GM12878 (cell line): Measurements from ENCODE around the gene ADPRM. TPM values are rescaled to one million over a fixed set of nuclear protein-coding genes. Genes with fewer than 3 reads are reported as not detected.

Experiments
- ATAC-seq: fragments of 200-7000 bp; cut with Tn5 transposase; 3 replicates; pipeline ENCODE4 v1.9.1; 2020; ENCODE audit warnings: mild to moderate bottlenecking, moderate library complexity
- BruUV-seq: library from RNA; stranded (reverse); fragments of 400-500 nt; replicated peaks from 2 replicates; lab custom pipeline; 2021; lab: Mats Ljungman, UMichigan
- CTCF ChIA-PET: fragments of 300-600 bp; sonication (Branson Sonifier 250); formaldehyde crosslinking; extraction: SDS; loops from one replicate; lab custom pipeline; 2021; ENCODE audit warnings: inconsistent platforms; lab: Yijun Ruan, JAX
- POLR2A ChIA-PET: fragments of 350-600 bp; formaldehyde crosslinking; extraction: SDS; loops from one replicate; lab custom pipeline; 2021; ENCODE audit warnings: inconsistent platforms; lab: Charles Lee
- RAD21 ChIA-PET: fragments of 300-600 bp; sonication (Branson Sonifier 250); formaldehyde crosslinking; loops from one replicate; lab custom pipeline; 2023; ENCODE audit warnings: antibody characterized with exemption; ENCODE audit not compliant: unreplicated experiment; lab: Charles Lee
- SMC1A ChIA-PET: fragments of 300-600 bp; sonication (Branson Sonifier 250); formaldehyde crosslinking; loops from one replicate; lab custom pipeline; 2023; ENCODE audit not compliant: unreplicated experiment, uncharacterized antibody; lab: Charles Lee
- DNase-seq: peaks from one replicate; pipeline ENCODE4 v3.0.0-alpha.2; 2011; ENCODE audit warnings: low read depth, low spot score
- FAIRE-seq: peaks from 3 replicates; lab custom pipeline; 2011; peaks lifted over from hg19 to GRCh38; lab: Jason Lieb, UNC
- H2AFZ ChIP-seq: 2 replicates; pipeline ENCODE4 v1.6.0; 2011; ENCODE audit warnings: low read depth, low read length, control low read depth; ENCODE audit not compliant: control insufficient read depth
- H3K27ac ChIP-seq: 2 replicates; pipeline ENCODE4 v1.5.1; 2011; ENCODE audit warnings: control low read depth; ENCODE audit not compliant: control insufficient read depth, insufficient read depth
- H3K27me3 ChIP-seq, 2 experiments: replicated peaks in 1 of 2; 2 replicates each; pipeline versions ENCODE4 v1.6.0 to v1.6.1; 2011; ENCODE audit warnings: low read length in 1 of 2; ENCODE audit not compliant: control insufficient read depth in 2 of 2, insufficient read depth in 2 of 2
- H3K36me3 ChIP-seq, 2 experiments: 2 replicates each; pipeline ENCODE4 v1.5.1; 2011; ENCODE audit warnings: low read length in 1 of 2; ENCODE audit not compliant: control insufficient read depth in 2 of 2, insufficient read depth in 2 of 2
- H3K4me1 ChIP-seq: 2 replicates; pipeline ENCODE4 v1.6.1; 2011; ENCODE audit warnings: mild to moderate bottlenecking, low read length, moderate library complexity, mixed read lengths; ENCODE audit not compliant: control insufficient read depth, insufficient read depth
- H3K4me2 ChIP-seq: 2 replicates; pipeline ENCODE4 v1.6.0; 2011; ENCODE audit warnings: control low read depth; ENCODE audit not compliant: control insufficient read depth, insufficient read depth
- H3K4me3 ChIP-seq: fragments of 200-600 bp; sonication (generic); 2 replicates; pipeline ENCODE4 v1.5.1; 2016
- H3K79me2 ChIP-seq: 2 replicates; pipeline ENCODE4 v1.6.0; 2011; ENCODE audit warnings: low read length; ENCODE audit not compliant: control insufficient read depth, insufficient read depth
- H3K9ac ChIP-seq: 2 replicates; pipeline ENCODE4 v1.8.0; 2011; ENCODE audit warnings: low read length, control low read depth, mixed read lengths; ENCODE audit not compliant: control insufficient read depth, insufficient read depth
- H3K9me3 ChIP-seq: replicated peaks from 3 replicates; pipeline ENCODE4 v1.5.1; 2011; ENCODE audit warnings: mild to moderate bottlenecking, low read length; ENCODE audit not compliant: control insufficient read depth, insufficient read depth
- H4K20me1 ChIP-seq: 2 replicates; pipeline ENCODE4 v1.6.0; 2011; ENCODE audit not compliant: control insufficient read depth, insufficient read depth
- BRCA1 ChIP-seq: IDR thresholded peaks from 2 replicates; pipeline ENCODE4 v1.6.1; 2011; ENCODE audit warnings: low read depth, low read length, improper control_type of control experiment
- CBX5 ChIP-seq: sonication (generic); IDR thresholded peaks from 2 replicates; pipeline ENCODE4 v1.6.1; 2016; ENCODE audit warnings: low read depth, moderate library complexity, mild to moderate bottlenecking, inconsistent platforms
- E2F4 ChIP-seq: IDR thresholded peaks from 2 replicates; pipeline ENCODE4 v1.6.1; 2012; ENCODE audit warnings: low read depth, low read length, improper control_type of control experiment
- EP300 ChIP-seq, 2 experiments: fragments of 150-350 bp in 1 of 2; IDR thresholded peaks; 2 replicates each; pipeline ENCODE4 v1.6.1; 2011 to 2012; ENCODE audit warnings: low read depth in 2 of 2, low read length in 2 of 2, borderline replicate concordance in 1 of 2, improper control_type of control experiment in 1 of 2, inconsistent platforms in 1 of 2; ENCODE audit not compliant: control insufficient read depth in 1 of 2
- ESRRA ChIP-seq: IDR thresholded peaks from 2 replicates; pipeline ENCODE4 v1.6.1; 2012; ENCODE audit warnings: mild to moderate bottlenecking, low read length, improper control_type of control experiment
- HDGF ChIP-seq: fragments of 450-650 bp; IDR thresholded peaks from 2 replicates; pipeline ENCODE4 v1.6.1; 2016; ENCODE audit warnings: antibody characterized with exemption
- IKZF2 ChIP-seq, 2 experiments: fragments of 450-650 bp; IDR thresholded peaks; 2 replicates each; pipeline ENCODE4 v1.6.1; 2017; ENCODE audit warnings: mild to moderate bottlenecking in 2 of 2, moderate library complexity in 2 of 2
- JUND ChIP-seq: IDR thresholded peaks from 2 replicates; pipeline ENCODE4 v1.6.1; 2012; ENCODE audit warnings: low read depth, mild to moderate bottlenecking, low read length, improper control_type of control experiment, moderate library complexity
- KAT2A ChIP-seq: conservative IDR thresholded peaks from 2 replicates; pipeline ENCODE4 v1.6.1; 2011; ENCODE audit warnings: low read depth, low read length; ENCODE audit not compliant: control insufficient read depth
- KDM1A ChIP-seq: fragments of 200-600 bp; sonication (generic); IDR thresholded peaks from 2 replicates; pipeline ENCODE4 v1.6.1; 2016; ENCODE audit warnings: borderline replicate concordance
- LARP7 ChIP-seq: fragments of 450-650 bp; IDR thresholded peaks from 2 replicates; pipeline ENCODE4 v1.6.1; 2017; ENCODE audit warnings: mild to moderate bottlenecking
- MAX ChIP-seq: IDR thresholded peaks from 2 replicates; pipeline ENCODE4 v1.6.1; 2012; ENCODE audit warnings: low read depth, low read length, improper control_type of control experiment
- MEF2A ChIP-seq: IDR thresholded peaks from 2 replicates; pipeline ENCODE4 v1.6.1; 2011; ENCODE audit warnings: low read depth, mild to moderate bottlenecking, low read length, moderate library complexity; ENCODE audit not compliant: insufficient read depth
- MXI1 ChIP-seq: fragments of 150-350 bp; IDR thresholded peaks from 2 replicates; pipeline ENCODE4 v1.6.1; 2011; ENCODE audit warnings: low read depth, mild to moderate bottlenecking, inconsistent platforms, low read length, improper control_type of control experiment
- NFYB ChIP-seq: IDR thresholded peaks from 2 replicates; pipeline ENCODE4 v1.6.1; 2011; ENCODE audit warnings: low read depth, mild to moderate bottlenecking, low read length, improper control_type of control experiment, moderate library complexity; ENCODE audit not compliant: insufficient read depth
- RCOR1 ChIP-seq: conservative IDR thresholded peaks from 2 replicates; pipeline ENCODE4 v1.6.1; 2012; ENCODE audit warnings: low read depth, low read length, improper control_type of control experiment
- SMC3 ChIP-seq: IDR thresholded peaks from 2 replicates; pipeline ENCODE4 v1.6.1; 2011; ENCODE audit warnings: low read length, improper control_type of control experiment, borderline replicate concordance
- TCF7 ChIP-seq: IDR thresholded peaks from 2 replicates; pipeline ENCODE4 v1.6.1; 2014; ENCODE audit warnings: antibody characterized with exemption, borderline replicate concordance
- USF1 ChIP-seq: IDR thresholded peaks from 2 replicates; pipeline ENCODE4 v1.6.1; 2011; ENCODE audit warnings: borderline replicate concordance, low read depth, mild to moderate bottlenecking, moderate library complexity, mixed read lengths, low read length; ENCODE audit not compliant: insufficient read depth; ENCODE audit errors: extremely low read length
- WGBS: methylation state at CpG from one replicate; pipeline ENCODE4 v1.1.6; 2016; ENCODE audit warnings: low lambda C conversion rate; ENCODE audit not compliant: insufficient replicate concordance, insufficient coverage; ENCODE audit errors: missing lambda C conversion rate; 5-methylcytosine and 5-hydroxymethylcytosine counted together
- in situ Hi-C: fragments of 300-500 bp; cut with MboI; formaldehyde crosslinking; loops from 9 replicates; pipeline ENCODE4 v1.14.3; 2018; ENCODE audit warnings: mixed read lengths
- intact Hi-C: fragments of 100-400 bp; cut with micrococcal nuclease; formaldehyde crosslinking; loops from one replicate; pipeline ENCODE4 v1.14.2; 2022; ENCODE audit not compliant: unreplicated experiment
- polyA plus RNA-seq, 11 experiments: library from polyadenylated mRNA; depleted of rRNA in 4 of 11; unstranded in 6 of 11; stranded (reverse) in 5 of 11; fragments of >200 nt; fragmentation: Nextera tagmentation in 4 of 11; fragmentation: Illumina TruSeq in 1 of 11; extraction: Ambion mirVana in 4 of 11; extraction: Trizol in 1 of 11; gene quantifications; 1 replicate in 1 of 11; 2 replicates in 10 of 11; pipeline versions ENCODE4 v1.2.1 to v1.2.3, GENCODE V29; 2011 to 2016; ENCODE audit warnings: inconsistent platforms in 2 of 11, missing spikeins in 2 of 11, low read depth in 1 of 11
- total RNA-seq, 4 experiments: library from RNA; depleted of rRNA in 3 of 4; stranded (reverse); fragments of >200 nt in 3 of 4; fragmentation: Illumina TruSeq in 1 of 4; extraction: Trizol in 1 of 4; gene quantifications; 2 replicates each; pipeline versions ENCODE4 v1.2.1 to v1.2.3, GENCODE V29; 2013 to 2021
- TF ChIP-seq, protein P1 (sequence below): IDR thresholded peaks from 2 replicates; pipeline ENCODE4 v1.6.1; 2012; ENCODE audit warnings: low read depth, low read length, improper control_type of control experiment

ADPRM gene
- total and polyA plus RNA-seq, 10 of the 15 experiments (the other 5 are each of a cell fraction or from before 2014, with no cell fraction given): 7.1 to 18.4 (median 8.8) TPM

DNA sequence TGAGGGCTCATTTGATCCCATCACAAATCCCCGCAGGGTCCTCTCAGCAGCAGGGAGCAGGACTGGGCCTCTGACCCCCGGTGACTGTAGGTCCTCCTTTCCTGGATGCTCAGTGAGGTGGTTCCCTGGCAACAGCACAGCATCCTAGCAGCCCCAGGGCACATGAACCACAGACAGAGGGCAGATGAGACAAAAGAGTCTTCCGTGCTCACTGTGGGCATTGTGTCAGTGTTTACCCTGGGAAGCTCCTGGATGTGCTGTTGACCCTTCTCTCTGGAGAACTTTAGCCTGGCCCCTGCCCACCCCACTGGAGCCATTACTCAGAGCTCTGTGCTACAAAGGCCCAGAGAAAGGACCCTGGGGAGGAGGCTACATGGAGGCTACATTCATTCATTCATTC, 54.2 kb downstream of the ADPRM start:
- Histone ChIP-seq H3K27me3 (no peaks in the 10 kb centered on the region), H3K4me3 (no peak overlapping the region), H3K4me2 (no peak overlapping the region), H3K9me3 (no peaks in the 10 kb centered on the region)
- POLR2A ChIA-PET: no interaction called here
- CTCF ChIA-PET: interaction anchor here (4.2 kb wide), 1 partner anchor 15 kb away, joined by 16 read pairs; no protein-coding TSS in a partner anchor
- no peak for ATAC-seq
- WGBS: 32% methylated on average over 3 of the region's 3 CpGs
- TF ChIP-seq CBX5 (no peak), NFYB (no peak), JUND (no peak), EP300 (IDR thresholded peaks at IDR 0.05; ENCODE audit: borderline replicate concordance in 1 of 2, control insufficient read depth in 1 of 2, low read depth in 2 of 2, low read length in 2 of 2) (no peak), TCF7 (no peak), USF1 (no peak), IKZF2 (IDR thresholded peaks at IDR 0.05) (no peak), LARP7 (no peak), HDGF (no peak), MAX (no peak), SMC3 (no peak), MXI1 (no peak), RCOR1 (no peak), BRCA1 (no peak), ESRRA (no peak), KDM1A (no peak), E2F4 (no peak), KAT2A (no peak), MEF2A (no peak)
- TF ChIP-seq, protein P1, sequence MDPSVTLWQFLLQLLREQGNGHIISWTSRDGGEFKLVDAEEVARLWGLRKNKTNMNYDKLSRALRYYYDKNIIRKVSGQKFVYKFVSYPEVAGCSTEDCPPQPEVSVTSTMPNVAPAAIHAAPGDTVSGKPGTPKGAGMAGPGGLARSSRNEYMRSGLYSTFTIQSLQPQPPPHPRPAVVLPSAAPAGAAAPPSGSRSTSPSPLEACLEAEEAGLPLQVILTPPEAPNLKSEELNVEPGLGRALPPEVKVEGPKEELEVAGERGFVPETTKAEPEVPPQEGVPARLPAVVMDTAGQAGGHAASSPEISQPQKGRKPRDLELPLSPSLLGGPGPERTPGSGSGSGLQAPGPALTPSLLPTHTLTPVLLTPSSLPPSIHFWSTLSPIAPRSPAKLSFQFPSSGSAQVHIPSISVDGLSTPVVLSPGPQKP: no peak
- TF ChIP-seq, all 136 proteins: peak for 0
- H3K4me1 ChIP-seq: no peaks in the 10 kb centered on the region
- no peaks in the 10 kb centered on the region for H3K79me2 ChIP-seq
- FAIRE-seq (no peak), DNase-seq (no peak)
- in situ Hi-C loops: no loop called here
- ChIA-PET RAD21 (no interaction called here), SMC1A (no interaction called here)
- no peak overlapping the region for H3K27ac ChIP-seq
- no TSS peak for BruUV-seq
- no peaks in the 10 kb centered on the region for H3K36me3 ChIP-seq
- no peaks in the 10 kb centered on the region for H4K20me1 ChIP-seq
- H2AFZ ChIP-seq: no peak overlapping the region
- no peak overlapping the region for H3K9ac ChIP-seq
- intact Hi-C loops: loop anchor here (5.0 kb wide), 1 partner anchor 96 kb away; no protein-coding TSS in a partner anchor
